ENCODE measurements around the gene ELAC1. TPM values are rescaled to one million over a fixed set of nuclear protein-coding genes. Genes with fewer than 3 reads are reported as not detected.
"Not testable (repeated sequence)": the region's sequence is repeated elsewhere in the genome, so short reads cannot be mapped to it uniquely, and the experiment has no call there.

The ELAC1 gene
- total and polyA plus RNA-seq, 2 experiments from 2014 or later: 2.8 to 3.2 TPM

DNA sequence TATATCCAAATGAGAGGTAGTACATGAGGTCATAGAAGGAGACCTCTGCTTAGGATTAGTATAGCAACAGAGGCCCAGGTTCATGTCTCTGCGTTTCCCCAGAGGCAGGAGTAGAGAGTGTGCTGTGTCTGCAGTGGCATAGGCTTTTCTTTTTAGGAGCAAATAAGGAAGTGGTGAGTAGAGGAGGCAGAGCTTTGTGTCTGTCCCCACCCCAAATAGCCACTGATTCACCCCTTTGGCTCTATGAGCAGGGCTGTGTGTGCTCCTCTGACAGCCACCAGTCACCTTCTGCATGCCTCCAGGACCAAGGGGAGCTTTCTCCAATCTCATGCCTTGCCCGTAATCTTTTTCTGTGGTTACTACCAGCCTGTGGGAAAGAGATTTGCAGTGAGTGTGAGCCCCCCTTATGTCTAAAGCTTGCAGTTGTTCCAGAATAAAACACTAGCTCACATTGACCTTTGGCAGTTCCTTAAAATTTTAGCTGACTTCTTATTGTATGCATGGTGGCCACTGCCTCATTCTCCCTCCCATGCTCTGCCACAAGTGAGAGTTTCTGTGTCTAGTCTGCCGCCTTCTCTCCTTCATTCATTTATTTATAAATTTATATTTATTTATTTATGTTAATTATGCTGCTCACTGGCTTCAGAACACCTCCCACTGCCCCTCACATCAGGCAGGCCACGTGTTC lies 23.5 kb upstream of the ELAC1 start:
- H3K4me3 Mint-ChIP-seq: no peak overlapping the region
- no peaks in the 10 kb centered on the region for H3K4me1 Mint-ChIP-seq
- no peak overlapping the region for H3K27ac Mint-ChIP-seq
- no peaks in the 10 kb centered on the region for H3F3A ChIP-seq (replicated peaks; ENCODE audit: low read depth)
- H3K36me3 ChIP-seq (ENCODE audit: insufficient read depth): peaks cover 18% of the 10 kb centered on the region; the same call in 1 of the 2 replicates
- TF ChIP-seq CREB1 (CRISPR knock-in tag; IDR thresholded peaks at IDR 0.05; ENCODE audit: low read depth): no peak
- H3K4me2 ChIP-seq: no peak overlapping the region
- no peak overlapping the region for H2AFZ ChIP-seq
- H3K36me3 Mint-ChIP-seq (ENCODE audit: low read depth): peaks cover 20% of the 10 kb centered on the region; the same call in 2 of the 3 replicates
- no peak for ATAC-seq
- H3K4me1 ChIP-seq (ENCODE audit: insufficient read depth): no peaks in the 10 kb centered on the region
- H3K9me3 Mint-ChIP-seq: no peaks in the 10 kb centered on the region
- H4K20me1 ChIP-seq (replicated peaks; ENCODE audit: insufficient read depth): no peaks in the 10 kb centered on the region
- no peaks in the 10 kb centered on the region for H3K9me2 ChIP-seq (ENCODE audit: insufficient read depth)
- no peaks in the 10 kb centered on the region for H3K79me2 ChIP-seq (replicated peaks; ENCODE audit: insufficient read depth)
- H3K4me3 ChIP-seq: no peak overlapping the region
- H3K27me3 ChIP-seq (ENCODE audit: insufficient read depth): no peaks in the 10 kb centered on the region
- no peak for DNase-seq (ENCODE audit: low spot score)
- no peaks in the 10 kb centered on the region for H3K27me3 Mint-ChIP-seq (ENCODE audit: insufficient read depth, low read depth, poor library complexity)
- H3K27ac ChIP-seq (ENCODE audit: low read depth): no peak overlapping the region

DNA sequence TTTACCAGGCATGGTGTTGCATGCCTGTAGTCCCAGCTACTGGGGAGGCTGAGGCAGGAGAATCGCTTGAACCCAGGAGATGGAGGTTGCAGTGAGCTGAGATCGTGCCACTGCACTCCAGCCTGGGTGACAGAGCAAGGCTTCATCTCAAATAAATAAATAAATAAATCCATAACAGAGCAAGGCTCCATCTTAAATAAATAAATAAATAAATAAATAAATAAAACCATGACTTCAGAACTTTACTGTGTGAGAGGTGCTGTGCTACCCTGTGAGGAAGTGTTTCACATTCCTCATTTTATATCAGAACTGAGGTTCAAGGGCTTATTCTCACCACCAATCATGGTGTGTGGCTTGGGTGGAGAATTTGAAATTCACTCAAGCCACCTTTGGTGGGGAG lies 21.9 kb upstream of the ELAC1 start:
- H2AFZ ChIP-seq; H3K27me3 ChIP-seq (ENCODE audit: insufficient read depth); H4K20me1 ChIP-seq (replicated peaks; ENCODE audit: insufficient read depth); ATAC-seq; H3K79me2 ChIP-seq (replicated peaks; ENCODE audit: insufficient read depth); H3K4me3 Mint-ChIP-seq; H3K4me1 Mint-ChIP-seq; H3K27ac ChIP-seq (ENCODE audit: low read depth); H3K9me3 Mint-ChIP-seq; DNase-seq (ENCODE audit: low spot score); H3K4me3 ChIP-seq; H3K4me1 ChIP-seq (ENCODE audit: insufficient read depth); H3K9me2 ChIP-seq (ENCODE audit: insufficient read depth); H3K27ac Mint-ChIP-seq; H3K27me3 Mint-ChIP-seq (ENCODE audit: insufficient read depth, low read depth, poor library complexity); H3K4me2 ChIP-seq; H3F3A ChIP-seq (replicated peaks; ENCODE audit: low read depth): not testable (repeated sequence)
- peaks cover 12% of the 10 kb centered on the region; the same call in 1 of the 2 replicates for H3K36me3 ChIP-seq (ENCODE audit: insufficient read depth)
- peaks cover 15% of the 10 kb centered on the region; the same call in 2 of the 3 replicates for H3K36me3 Mint-ChIP-seq (ENCODE audit: low read depth)

DNA sequence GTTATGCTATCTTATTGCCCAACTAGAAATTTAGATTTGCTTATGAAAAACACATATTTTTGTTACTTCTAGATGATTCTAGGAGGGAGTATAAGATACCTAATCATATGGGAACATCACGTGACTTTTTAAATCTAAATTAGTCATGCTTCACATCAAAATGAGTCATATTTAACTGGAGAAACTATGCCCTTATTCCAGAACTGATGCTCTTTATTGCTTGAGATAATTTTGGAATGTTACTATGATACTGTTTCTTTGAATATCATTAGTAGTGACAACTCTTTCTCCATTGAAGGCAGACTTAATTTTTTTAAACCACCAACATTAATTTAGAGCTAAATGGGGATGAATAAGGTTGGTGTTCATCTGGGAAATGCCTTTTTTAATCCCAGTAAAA lies 19.9 kb upstream of the ELAC1 start:
- H3K4me1 ChIP-seq (ENCODE audit: insufficient read depth): no peaks in the 10 kb centered on the region
- H2AFZ ChIP-seq: no peak overlapping the region
- no peak overlapping the region for H3K4me2 ChIP-seq
- Mint-ChIP-seq H3K9me3 (no peaks in the 10 kb centered on the region), H3K36me3 (ENCODE audit: low read depth) (peaks cover 12% of the 10 kb centered on the region; the same call in 2 of the 3 replicates), H3K4me3 (no peak overlapping the region), H3K27ac (no peak overlapping the region), H3K27me3 (ENCODE audit: insufficient read depth, low read depth, poor library complexity) (no peaks in the 10 kb centered on the region), H3K4me1 (no peaks in the 10 kb centered on the region)
- H4K20me1 ChIP-seq (replicated peaks; ENCODE audit: insufficient read depth): no peaks in the 10 kb centered on the region
- H3K79me2 ChIP-seq (replicated peaks; ENCODE audit: insufficient read depth): no peaks in the 10 kb centered on the region
- no peak overlapping the region for H3K4me3 ChIP-seq
- H3K9me2 ChIP-seq (ENCODE audit: insufficient read depth): no peaks in the 10 kb centered on the region
- no peak overlapping the region for H3K27ac ChIP-seq (ENCODE audit: low read depth)
- H3F3A ChIP-seq (replicated peaks; ENCODE audit: low read depth): no peaks in the 10 kb centered on the region
- 0 out of 2 replicates have a peak, but pooled peaks cover 11% of the 10 kb centered on the region for H3K36me3 ChIP-seq (ENCODE audit: insufficient read depth)
- no peaks in the 10 kb centered on the region for H3K27me3 ChIP-seq (ENCODE audit: insufficient read depth)
- no peak for DNase-seq (ENCODE audit: low spot score)
- ATAC-seq: no peak
- TF ChIP-seq, protein P1, sequence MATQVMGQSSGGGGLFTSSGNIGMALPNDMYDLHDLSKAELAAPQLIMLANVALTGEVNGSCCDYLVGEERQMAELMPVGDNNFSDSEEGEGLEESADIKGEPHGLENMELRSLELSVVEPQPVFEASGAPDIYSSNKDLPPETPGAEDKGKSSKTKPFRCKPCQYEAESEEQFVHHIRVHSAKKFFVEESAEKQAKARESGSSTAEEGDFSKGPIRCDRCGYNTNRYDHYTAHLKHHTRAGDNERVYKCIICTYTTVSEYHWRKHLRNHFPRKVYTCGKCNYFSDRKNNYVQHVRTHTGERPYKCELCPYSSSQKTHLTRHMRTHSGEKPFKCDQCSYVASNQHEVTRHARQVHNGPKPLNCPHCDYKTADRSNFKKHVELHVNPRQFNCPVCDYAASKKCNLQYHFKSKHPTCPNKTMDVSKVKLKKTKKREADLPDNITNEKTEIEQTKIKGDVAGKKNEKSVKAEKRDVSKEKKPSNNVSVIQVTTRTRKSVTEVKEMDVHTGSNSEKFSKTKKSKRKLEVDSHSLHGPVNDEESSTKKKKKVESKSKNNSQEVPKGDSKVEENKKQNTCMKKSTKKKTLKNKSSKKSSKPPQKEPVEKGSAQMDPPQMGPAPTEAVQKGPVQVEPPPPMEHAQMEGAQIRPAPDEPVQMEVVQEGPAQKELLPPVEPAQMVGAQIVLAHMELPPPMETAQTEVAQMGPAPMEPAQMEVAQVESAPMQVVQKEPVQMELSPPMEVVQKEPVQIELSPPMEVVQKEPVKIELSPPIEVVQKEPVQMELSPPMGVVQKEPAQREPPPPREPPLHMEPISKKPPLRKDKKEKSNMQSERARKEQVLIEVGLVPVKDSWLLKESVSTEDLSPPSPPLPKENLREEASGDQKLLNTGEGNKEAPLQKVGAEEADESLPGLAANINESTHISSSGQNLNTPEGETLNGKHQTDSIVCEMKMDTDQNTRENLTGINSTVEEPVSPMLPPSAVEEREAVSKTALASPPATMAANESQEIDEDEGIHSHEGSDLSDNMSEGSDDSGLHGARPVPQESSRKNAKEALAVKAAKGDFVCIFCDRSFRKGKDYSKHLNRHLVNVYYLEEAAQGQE (IDR thresholded peaks at IDR 0.05; ENCODE audit: unreplicated experiment): no peak
- TF ChIP-seq ZNF462 (CRISPR knock-in tag; IDR thresholded peaks at IDR 0.05): no peak
